Keratinocyte (primary cell): ENCODE data around the gene TXNL4A.

Experiments
- CTCF ChIP-seq, 3 experiments: IDR thresholded peaks in 1 of 3; conservative IDR thresholded peaks in 1 of 3; optimal IDR thresholded peaks in 1 of 3; 2 replicates in 2 of 3; 3 replicates in 1 of 3; pipeline versions ENCODE3 to v1.5.1; 2011; ENCODE audit warnings: low read length in 3 of 3, mild to moderate bottlenecking in 3 of 3, moderate library complexity in 2 of 3, control low read depth in 1 of 3, inconsistent platforms in 1 of 3; ENCODE audit not compliant: insufficient read depth in 2 of 3; ENCODE audit errors: extremely low read depth in 1 of 3
- EZH2 ChIP-seq: IDR thresholded peaks from one replicate; pipeline ENCODE4 v1.6.1; 2012; ENCODE audit warnings: inconsistent platforms, mild to moderate bottlenecking, low read length, moderate library complexity

DNA sequence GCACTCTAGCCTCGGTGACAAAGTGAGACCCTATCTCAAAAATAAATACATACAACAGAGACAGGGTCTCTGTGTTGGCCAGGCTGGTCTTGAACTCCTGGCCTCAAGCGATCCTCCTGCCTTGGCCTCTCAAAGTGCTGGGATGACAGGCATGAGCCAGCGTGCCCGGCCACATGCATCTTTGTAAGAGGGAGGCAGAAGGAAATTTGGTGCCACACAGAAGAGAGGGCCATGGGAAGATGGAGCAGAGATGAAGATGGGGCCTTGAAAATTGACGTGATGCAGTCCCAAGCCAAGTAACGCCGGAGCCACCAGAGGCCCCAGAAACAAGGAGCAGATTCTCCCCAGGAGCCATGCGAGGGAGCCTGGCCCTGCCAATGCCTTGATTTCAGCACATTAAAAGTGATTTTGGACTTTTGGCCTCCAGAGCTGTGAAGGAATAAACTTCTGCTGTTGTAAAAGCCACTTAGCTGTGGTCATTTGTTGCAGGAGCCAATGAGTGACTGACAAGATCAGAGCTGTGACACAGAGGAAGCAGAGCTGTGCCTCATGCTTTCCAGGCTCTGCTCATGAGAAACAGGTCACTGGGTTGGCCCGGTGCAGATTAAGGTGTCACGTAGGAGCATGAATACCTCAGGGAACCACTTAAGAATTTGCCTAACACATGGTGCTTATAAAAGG lies 34.3 kb downstream of the TXNL4A start:
- TF ChIP-seq CTCF (optimal IDR thresholded peaks at IDR 0.05 in 1 of 3, IDR thresholded peaks at IDR 0.05 in 1 of 3, conservative IDR thresholded peaks at IDR 0.05 in 1 of 3; ENCODE audit: extremely low read depth in 1 of 3, insufficient read depth in 2 of 3, low read length in 3 of 3) (no peak), EZH2 (no peak)
